HG02588 (cell line): ENCODE results near the gene TMEM63C.
A peak's percentile ranks its signal among the peaks of the same experiment; 100 is the strongest.
"Not testable (repeated sequence)": the region's sequence is repeated elsewhere in the genome, so short reads cannot be mapped to it uniquely, and the experiment has no call there.

Source experiments
- ATAC-seq: cut with Tn5 transposase; IDR thresholded peaks from one replicate; pipeline ENCODE4 v1.9.1; 2021; ENCODE audit warnings: mild to moderate bottlenecking, moderate library complexity; ENCODE audit not compliant: unreplicated experiment

TMEM63C gene

GRCh38 chr14:77153802-77154201, 27.8 kb upstream of the TMEM63C start:
- no peak for ATAC-seq

GRCh38 chr14:77154421-77154820, 27.2 kb upstream of the TMEM63C start:
- no peak for ATAC-seq

DNA sequence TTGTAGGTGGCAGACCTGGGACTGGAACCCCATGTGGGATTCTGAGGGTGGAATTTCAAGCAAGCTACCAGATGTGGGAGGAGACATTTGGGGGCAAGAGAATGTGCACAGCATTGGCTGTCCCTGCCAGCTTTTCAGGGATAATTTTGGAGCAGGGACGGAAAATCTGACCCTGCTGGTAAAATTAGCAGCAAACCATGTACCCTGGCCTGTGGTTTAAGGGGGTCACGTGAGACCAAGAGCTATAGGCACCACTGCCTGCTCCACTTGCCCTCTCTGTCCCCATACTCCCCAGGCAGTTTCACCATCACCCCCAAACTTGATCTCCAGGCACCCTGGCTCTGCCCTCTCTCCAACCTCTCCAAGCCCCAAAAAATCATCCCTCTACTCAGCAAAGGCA, 26.5 kb upstream of the TMEM63C start:
- no peak for ATAC-seq

DNA sequence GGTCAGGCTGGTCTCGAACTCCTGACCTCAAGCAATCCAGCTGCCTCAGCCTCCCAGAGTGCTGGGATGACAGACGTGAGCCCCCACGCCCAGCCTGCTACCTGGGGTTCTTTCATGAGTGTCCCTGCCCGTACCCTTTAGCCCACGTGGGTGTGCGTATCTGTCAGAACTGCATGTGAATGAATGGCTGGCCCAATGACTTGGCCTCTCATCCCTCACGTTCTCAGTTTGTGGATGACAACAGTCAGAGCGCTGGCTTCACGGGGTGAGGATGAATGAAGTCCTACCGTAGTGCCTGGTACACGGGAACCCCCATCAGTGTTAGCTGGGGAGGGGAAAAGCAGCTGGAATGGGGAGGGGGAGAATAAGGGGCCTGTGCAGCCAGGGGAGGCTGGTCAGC, 23.9 kb upstream of the TMEM63C start:
- no peak for ATAC-seq

- ATAC-seq = no peak
Observed at GRCh38 chr14:77158175-77158881, 23.3 kb upstream of the TMEM63C start.

DNA sequence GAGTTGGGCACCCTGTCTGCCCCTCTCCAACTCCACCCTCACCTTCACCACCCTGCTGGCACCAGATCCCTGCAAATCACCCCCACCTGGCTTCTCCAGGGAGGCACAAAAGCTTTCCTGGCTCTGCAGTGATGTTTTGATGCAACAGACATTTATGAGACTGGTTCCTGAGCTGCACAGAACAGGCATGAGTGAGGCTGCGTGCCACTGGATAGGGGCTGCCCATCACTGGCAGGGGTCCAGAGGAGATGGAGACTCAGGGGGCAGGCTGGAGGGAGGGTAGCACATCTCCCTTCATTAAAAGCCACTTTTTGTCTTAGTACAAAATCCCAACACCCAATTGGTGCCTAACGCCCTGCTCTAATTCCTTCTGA, 22.7 kb upstream of the TMEM63C start:
- ATAC-seq = no peak

DNA sequence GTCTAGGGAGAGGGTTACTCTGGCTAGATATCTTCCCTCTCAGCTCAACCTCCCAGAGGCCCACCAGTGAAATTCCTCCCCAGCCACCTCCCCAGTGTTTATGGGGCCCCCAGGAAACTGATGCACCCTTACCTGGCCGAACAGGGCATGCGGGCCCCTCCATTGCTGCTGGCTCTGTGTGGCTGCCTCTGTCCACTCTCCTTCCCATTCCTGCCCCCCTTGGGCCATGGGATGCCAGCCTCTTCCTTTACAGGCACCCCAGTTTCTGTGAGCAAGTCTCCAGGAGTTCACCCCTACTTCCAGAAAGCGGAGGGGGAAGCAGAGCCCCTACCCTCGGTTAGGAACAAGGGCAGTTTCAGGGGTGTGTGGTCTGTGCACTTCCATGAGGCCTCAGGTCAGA, 20.6 kb upstream of the TMEM63C start:
- ATAC-seq = no peak

DNA sequence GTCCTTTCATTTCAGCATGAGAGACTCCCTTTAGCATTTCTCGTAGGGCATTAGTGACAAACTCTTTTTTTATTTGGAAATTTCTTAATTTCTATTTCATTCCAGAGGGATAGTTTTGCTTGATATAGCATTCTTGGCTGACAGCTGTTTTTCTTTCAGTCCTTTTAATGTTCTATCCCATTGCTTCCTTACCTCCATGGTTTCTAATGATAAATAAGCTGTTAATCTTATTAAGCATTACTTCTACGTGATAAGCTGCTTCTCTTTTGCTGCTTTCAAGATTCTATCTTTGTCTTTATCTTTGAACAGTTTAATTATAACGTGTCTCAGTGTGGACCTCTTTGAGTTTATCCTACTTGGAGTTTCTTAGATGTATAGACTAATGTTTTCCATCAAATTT, 11.6 kb upstream of the TMEM63C start:
- ATAC-seq = no peak

DNA sequence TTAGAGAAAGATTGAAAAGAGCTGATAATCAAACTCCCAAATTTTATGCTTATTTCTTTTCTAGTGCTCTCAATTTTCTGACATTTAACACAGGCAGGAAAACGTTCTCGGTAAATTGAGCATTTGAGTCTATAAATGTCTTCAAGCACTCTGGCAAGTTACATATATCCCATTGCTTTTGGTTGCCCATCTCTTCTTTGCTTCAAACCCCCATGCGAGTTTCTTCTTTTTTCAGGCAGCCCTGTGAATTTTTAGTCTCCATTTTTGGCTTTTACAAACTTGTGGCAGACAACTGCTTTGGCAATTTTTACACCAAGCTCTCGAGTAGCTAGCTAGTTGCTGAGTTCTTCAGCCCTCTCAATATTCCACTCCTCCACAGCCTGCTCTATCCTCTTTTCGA, 8.7 kb upstream of the TMEM63C start:
- no peak for ATAC-seq

GRCh38 chr14:77173911-77174617, 7.5 kb upstream of the TMEM63C start:
- ATAC-seq = not testable (repeated sequence)

DNA sequence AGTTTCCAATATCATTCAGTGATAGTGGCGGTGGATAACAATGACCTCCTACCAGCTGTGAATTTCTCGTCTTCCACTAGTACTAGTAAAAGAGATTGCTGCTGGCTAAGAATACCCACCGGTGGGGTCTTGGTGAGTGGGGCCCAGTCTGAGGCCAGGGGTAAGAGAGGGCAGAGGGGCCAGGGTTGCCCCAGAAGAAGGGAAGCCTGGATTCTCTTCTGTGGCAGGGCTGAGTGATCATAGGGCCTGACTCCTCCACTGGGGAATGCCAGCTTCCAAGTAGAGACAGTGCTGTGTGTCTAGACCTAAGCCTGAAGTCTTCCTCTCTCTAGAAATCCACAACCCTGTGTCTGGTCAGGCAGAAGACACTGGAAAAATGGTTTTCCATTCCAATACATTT, 5.8 kb upstream of the TMEM63C start:
- ATAC-seq = no peak

- no peak for ATAC-seq
Observed at GRCh38 chr14:77177702-77178101, 3.9 kb upstream of the TMEM63C start.

GRCh38 chr14:77178656-77179055, 2.9 kb upstream of the TMEM63C start:
- no peak for ATAC-seq

GRCh38 chr14:77180726-77181602, 634 bp upstream of the TMEM63C start:
- no peak for ATAC-seq

DNA sequence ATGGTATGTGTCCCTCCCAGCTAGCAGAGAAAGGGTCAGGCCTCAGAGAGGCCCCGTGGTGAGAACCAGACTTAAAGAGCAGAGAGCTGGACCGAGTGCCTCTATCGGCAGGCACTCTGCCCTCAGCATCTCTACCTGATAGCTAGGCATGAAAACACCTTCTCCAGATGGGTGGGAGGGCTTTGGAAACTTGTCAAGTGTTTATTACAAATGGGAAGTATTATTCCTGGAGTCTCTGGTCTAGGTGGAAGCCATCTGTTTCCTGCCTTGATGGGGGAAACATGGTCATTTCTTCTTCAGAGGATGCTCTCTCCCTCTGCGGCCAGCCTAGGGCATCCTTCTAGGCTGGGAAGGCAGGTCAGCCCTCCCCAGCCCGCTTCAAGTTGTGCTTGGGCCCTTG, 2.3 kb downstream of the TMEM63C start:
- ATAC-seq = no peak

GRCh38 chr14:77184396-77185092, 2.9 kb downstream of the TMEM63C start:
- peak; percentile 37 for ATAC-seq

DNA sequence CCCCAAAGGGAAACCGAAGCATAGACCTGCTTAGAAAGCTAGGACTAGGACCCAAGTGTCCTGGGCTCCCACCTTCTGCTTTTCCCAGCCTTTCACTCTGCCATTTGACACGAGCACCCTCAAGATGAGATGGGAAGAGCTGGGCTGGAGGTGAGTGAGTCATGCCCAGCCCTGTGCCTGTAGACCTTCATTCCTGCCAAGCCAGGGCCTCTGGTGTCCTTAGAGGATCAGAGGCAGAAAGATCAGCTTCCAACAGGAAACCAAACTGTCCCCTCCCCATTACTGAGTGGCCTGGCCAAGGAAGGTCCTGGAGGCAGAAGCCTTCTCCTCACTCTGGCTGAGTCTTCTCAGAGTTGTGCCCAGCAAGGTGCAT, 3.5 kb downstream of the TMEM63C start:
- ATAC-seq = no peak

GRCh38 chr14:77186911-77187648, 5.5 kb downstream of the TMEM63C start:
- ATAC-seq = no peak

- no peak for ATAC-seq
Observed at GRCh38 chr14:77187649-77188012, 6.0 kb downstream of the TMEM63C start.

- ATAC-seq = no peak
Observed at GRCh38 chr14:77189479-77189878, 7.9 kb downstream of the TMEM63C start.

GRCh38 chr14:77190977-77191376, 9.4 kb downstream of the TMEM63C start:
- ATAC-seq = no peak
